Stimulated activated CD8-positive, alpha-beta memory T cell treated with anti-CD3 and anti-CD28 coated beads, Interleukin-12 subunit alpha, Interleukin-12 subunit beta, amount 100 ng/mL, for 24 hours (primary cell): ENCODE measurements around the gene ANKRD30B.
"Not testable (repeated sequence)": the region's sequence is repeated elsewhere in the genome, so short reads cannot be mapped to it uniquely, and the experiment has no call there.

Experiments used
- DNase-seq: peaks from one replicate; pipeline ENCODE4 v3.0.0-alpha.2; 2020; ENCODE audit errors: extremely low read depth

Gene ANKRD30B

GRCh38 chr18:14747513-14748474 lies at the start of gene ANKRD30B:
Gene ANKRD30B, plus strand, starts transcription at chr18:14748172. Its CDS starts 248 bp downstream, at chr18:14748420.
- no peak for DNase-seq

GRCh38 chr18:14701286-14702040 lies 46.5 kb upstream of the ANKRD30B start:
- DNase-seq: not testable (repeated sequence)

GRCh38 chr18:14709761-14710160 lies 38.2 kb upstream of the ANKRD30B start:
- not testable (repeated sequence) for DNase-seq

- not testable (repeated sequence) for DNase-seq
Measured at GRCh38 chr18:14721569-14721968, 26.4 kb upstream of the ANKRD30B start.

- DNase-seq: not testable (repeated sequence)
Measured at GRCh38 chr18:14739056-14739455, 8.9 kb upstream of the ANKRD30B start.

GRCh38 chr18:14746897-14747296 lies 1.1 kb upstream of the ANKRD30B start:
- no peak for DNase-seq

- no peak for DNase-seq
Measured at GRCh38 chr18:14748496-14748895, 524 bp downstream of the ANKRD30B start.

GRCh38 chr18:14763566-14763965 lies 15.6 kb downstream of the ANKRD30B start:
- not testable (repeated sequence) for DNase-seq

GRCh38 chr18:14767474-14767873 lies 19.5 kb downstream of the ANKRD30B start:
- no peak for DNase-seq

GRCh38 chr18:14768241-14768640 lies 20.3 kb downstream of the ANKRD30B start:
- no peak for DNase-seq

GRCh38 chr18:14769381-14769780 lies 21.4 kb downstream of the ANKRD30B start:
- no peak for DNase-seq

- DNase-seq: no peak
Measured at GRCh38 chr18:14776801-14777200, 28.8 kb downstream of the ANKRD30B start.

- no peak for DNase-seq
Measured at GRCh38 chr18:14781671-14782070, 33.7 kb downstream of the ANKRD30B start.

GRCh38 chr18:14784133-14784532 lies 36.2 kb downstream of the ANKRD30B start:
- DNase-seq: no peak

GRCh38 chr18:14796876-14797275 lies 48.9 kb downstream of the ANKRD30B start:
- DNase-seq: not testable (repeated sequence)

- not testable (repeated sequence) for DNase-seq
Measured at GRCh38 chr18:14797969-14798764, 50.2 kb downstream of the ANKRD30B start.

GRCh38 chr18:14811081-14811480 lies 63.1 kb downstream of the ANKRD30B start:
- DNase-seq: not testable (repeated sequence)

- DNase-seq: not testable (repeated sequence)
Measured at GRCh38 chr18:14826972-14827632, 79.1 kb downstream of the ANKRD30B start.

- DNase-seq: not testable (repeated sequence)
Measured at GRCh38 chr18:14841607-14842006, 93.6 kb downstream of the ANKRD30B start.

- not testable (repeated sequence) for DNase-seq
Measured at GRCh38 chr18:14851533-14851932, 103.6 kb downstream of the ANKRD30B start.

GRCh38 chr18:14855634-14856033 lies 107.7 kb downstream of the ANKRD30B start:
- not testable (repeated sequence) for DNase-seq
